NCI-H2196 (cell line): ENCODE data around the gene FAM181A.

Experiments used
- DNase-seq: peaks from one replicate; lab custom pipeline; 2025; ENCODE audit not compliant: unreplicated experiment; lab: John Stamatoyannopoulos, UW

FAM181A gene

DNA sequence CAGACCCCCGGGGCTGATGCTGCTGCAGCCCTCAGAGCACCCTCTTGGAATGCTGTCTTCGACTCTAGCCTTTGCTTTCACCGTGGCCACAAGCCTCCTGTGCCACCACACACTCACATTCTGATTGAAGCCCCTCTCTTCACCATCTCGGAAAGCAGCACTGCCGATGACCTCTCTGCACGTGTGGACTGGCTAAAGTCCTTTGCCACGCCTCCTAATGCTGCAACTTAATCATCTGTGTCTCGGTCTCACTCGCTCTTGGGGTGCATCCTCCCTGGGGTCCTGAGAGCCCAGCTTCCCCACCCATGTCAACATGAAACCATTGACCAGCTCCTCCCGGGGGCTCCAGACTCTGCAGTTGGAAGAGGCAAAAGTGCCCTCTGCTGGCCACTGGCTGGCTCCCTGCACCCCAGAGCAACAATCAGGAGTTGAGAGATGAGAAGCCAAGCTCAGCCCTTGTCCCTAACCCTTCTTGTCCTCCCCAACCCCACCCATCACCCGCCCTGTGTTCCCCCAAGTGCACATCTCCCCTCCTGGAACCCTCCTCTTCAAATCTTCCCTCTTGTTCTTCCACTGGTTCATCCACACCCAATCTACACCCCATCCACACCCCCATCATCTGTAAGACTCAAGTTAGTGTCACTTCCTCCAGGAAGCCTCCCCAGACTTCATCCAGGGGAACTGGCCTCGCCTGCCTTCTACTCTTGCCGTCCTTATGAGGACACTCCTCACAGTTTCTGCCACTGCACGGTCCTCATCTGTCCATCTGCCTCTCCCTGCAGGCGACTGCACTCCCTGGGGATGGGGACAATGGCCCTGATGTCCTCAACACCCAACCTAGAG lies 23.6 kb upstream of the FAM181A start:
- DNase-seq: no peak

DNA sequence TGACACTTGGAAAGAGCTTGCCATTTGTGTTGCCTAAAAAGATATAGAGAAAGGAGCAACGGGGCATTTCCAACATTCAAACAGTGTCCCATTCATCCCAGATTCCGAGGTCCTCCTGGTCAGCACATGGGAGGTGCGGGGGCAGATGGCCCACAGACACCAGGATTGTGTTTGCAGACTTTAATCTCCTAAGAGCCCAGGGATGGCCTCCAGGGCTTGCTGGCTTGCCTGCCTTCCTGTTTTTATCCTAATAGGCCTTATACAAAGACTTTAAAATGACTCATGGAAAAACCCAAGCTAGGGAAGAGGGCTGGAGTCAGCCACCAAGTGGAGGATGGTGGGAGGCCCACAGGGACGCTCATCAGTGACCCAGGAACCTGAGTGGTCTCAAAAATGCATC lies 21.5 kb upstream of the FAM181A start:
- no peak for DNase-seq

DNA sequence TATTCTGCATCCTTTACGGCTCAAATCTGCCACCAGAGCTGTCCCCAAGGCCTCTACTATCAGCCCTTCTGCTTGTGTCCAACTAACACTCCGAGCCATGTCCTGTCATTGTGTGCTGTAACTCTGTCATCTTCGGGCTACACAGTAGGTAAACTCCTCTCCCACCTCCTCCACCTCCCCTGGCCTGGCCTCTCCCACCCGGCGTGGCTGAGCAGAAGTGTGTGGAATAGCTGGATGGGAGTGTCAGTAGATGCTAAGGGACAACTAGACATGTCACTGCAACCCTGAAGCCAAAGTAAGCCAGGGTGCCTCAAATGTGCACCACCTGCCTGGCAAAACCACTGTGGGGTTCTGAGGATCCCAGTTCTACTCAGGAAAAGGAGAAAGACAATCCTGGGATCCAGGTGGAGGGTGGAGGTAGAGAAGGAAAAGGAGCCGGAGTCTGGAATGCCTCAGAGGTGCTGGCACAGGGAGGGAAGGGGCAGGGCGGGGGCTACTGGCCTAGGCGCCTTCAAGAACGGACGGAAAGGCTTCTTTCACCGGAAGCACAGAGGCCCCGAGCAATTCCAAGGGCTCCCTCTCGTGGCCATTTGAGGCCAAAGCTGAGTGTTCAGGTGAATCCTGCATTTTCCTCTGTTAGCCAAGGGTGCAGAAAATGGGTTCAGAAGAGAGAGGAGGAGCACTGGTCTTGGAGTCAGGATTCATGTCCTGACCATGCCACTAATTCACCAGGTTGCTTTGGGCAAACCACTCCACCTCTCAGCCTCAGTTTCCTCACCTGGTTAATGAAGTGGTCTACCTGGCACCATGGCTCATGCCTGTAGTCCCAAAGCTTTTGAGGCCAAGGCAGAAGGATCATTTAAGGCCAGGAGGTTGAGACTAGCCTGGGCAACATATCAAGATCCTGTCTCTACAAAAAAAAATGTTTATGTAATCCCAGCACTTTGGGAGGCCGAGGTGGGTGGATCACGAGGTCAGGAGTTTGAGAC lies 20.5 kb upstream of the FAM181A start:
- peak; percentile 51 for DNase-seq

DNA sequence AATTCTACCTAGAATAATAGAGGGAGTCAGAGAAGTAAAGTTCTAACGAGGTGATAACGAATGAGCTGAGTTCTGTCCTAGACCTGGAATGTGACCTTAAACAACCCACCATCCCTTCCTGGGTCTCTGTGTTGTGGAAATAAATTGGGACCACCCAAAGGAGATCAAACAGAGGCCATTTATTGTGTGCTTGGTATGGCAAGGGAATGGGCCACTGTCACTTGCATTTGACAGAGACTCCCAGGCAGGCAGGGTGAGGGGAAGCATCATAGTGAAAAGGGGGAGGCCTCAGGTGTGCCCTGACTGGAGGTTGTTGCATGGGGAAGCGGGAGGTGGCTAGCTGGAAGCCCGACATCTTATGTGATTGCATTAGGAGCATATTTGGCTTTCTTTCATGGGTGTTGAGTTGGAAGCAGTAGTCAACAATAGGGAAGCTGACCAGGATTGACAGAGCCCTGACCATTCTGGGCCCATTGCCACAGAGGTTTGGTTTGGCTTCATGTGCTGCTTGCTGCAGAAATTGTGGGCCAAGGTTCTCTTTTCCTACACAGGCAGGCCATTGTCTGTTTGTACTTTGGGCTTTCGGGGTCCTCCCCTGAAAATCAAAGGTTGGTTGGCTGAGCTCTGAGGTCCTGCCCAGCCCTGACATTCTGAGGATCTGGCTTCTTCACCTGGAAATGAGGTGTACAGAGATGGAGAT lies 17.6 kb upstream of the FAM181A start:
- no peak for DNase-seq

DNA sequence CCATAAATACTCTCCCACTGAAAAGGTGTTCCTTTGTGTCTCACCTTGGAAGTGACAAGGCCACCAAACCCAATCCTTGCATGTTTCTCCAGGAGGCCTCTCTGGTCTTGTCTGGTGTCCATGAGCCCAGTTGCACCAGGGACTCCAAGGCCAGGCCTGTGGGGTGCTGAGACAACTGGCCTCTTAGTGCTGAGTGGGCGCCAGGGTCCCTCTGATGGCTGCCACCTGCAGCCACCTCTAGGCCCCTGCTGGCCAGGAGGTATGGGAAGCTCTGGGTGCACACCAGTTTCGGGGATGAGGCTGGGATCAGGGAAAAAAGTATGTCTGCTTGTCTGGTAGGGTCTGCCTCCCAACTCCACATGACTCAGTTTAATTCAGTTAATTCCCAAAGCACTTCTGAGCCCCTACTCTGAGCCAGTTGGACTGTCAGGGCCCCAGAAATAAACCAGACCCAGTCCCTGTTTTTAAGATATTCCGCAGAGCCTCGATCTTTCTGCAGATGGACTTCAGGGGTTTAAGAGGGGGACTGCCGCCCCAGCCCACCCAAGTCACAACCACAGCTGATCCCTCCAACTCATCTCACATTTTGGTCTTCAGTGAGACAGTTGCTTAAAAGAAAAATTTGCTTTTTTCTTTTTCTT lies 15.0 kb upstream of the FAM181A start:
- no peak for DNase-seq

- DNase-seq: no peak
Observed at GRCh38 chr14:93912782-93913181, 14.4 kb upstream of the FAM181A start.

- no peak for DNase-seq
Observed at GRCh38 chr14:93914278-93914677, 12.9 kb upstream of the FAM181A start.

GRCh38 chr14:93915070-93915705 lies 12.0 kb upstream of the FAM181A start:
- no peak for DNase-seq

GRCh38 chr14:93915800-93916199 lies 11.3 kb upstream of the FAM181A start:
- no peak for DNase-seq

GRCh38 chr14:93916498-93916897 lies 10.6 kb upstream of the FAM181A start:
- no peak for DNase-seq

GRCh38 chr14:93917141-93917540 lies 10.0 kb upstream of the FAM181A start:
- DNase-seq: no peak

DNA sequence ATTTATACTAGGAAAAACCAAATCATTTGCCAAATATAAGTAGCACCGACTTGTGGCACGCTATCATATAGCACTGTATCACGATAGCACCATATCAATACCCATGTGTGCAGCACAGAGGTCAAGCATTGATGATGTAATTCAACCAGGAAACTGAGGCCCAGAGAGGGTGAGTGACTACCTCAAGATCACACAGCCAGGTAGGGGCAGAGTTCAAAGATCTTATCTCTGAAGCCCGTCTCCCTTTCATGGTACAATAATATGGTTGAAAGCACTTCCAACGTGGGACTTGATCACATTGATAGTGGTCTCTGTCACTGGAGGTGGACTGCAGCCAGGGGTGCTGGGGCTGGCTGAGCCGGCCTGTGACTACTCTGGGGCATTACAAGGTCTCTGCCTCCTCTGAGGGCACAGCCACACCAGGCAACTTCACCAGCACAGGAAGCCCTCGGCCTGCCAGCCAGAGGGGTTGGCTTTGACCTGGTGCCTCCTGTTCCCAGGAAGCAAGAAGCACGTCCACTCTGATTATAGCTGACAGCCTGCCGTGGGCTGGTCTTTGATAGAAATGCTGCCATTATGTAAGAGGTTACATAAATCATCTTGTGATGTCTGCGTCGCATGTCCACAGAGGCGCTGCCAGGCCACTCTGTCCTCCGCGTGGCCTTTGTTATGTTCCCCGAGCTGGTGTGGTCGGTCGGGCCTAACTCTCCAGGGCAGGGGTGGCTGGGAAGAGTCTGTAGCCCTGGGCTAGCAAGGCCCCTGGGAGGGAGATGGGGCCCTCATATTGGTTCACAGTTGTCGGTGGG lies 5.9 kb upstream of the FAM181A start:
- no peak for DNase-seq

- no peak for DNase-seq
Observed at GRCh38 chr14:93923626-93924025, 3.5 kb upstream of the FAM181A start.

- DNase-seq: no peak
Observed at GRCh38 chr14:93924592-93925355, 2.4 kb upstream of the FAM181A start.

DNA sequence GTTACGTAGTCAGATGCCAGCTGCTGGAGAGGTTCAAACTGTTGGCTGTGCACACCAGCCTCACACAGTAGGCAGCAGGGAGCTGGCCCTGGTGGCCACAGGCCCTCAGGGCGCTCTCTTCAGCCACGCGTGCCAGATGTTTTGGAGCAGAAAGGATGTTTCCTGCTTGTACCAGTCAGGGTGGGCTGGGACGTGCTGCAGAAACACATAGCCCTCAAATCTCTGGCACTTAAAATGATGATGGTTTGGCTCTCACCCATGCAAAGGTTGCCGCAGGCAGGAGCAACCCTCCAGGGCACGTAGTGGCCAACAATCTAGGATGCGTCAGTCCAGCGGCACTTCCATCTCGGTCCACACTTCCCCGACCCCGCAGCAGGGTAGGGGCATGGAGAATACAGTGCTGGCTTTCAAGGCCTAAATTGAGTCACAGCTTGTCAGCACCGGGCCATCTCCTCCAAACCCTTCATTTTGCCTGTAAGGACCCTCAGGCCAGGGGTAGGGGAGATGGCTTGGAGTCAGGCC lies 1.7 kb upstream of the FAM181A start:
- DNase-seq: no peak

- no peak for DNase-seq
Observed at GRCh38 chr14:93926245-93926872, 785 bp upstream of the FAM181A start.

GRCh38 chr14:93927800-93928145 lies 629 bp downstream of the FAM181A start:
- DNase-seq: no peak
